ENCODE data around the gene RCBTB1.
"Not testable (repeated sequence)": the region's sequence is repeated elsewhere in the genome, so short reads cannot be mapped to it uniquely, and the experiment has no call there.

RCBTB1 gene

DNA sequence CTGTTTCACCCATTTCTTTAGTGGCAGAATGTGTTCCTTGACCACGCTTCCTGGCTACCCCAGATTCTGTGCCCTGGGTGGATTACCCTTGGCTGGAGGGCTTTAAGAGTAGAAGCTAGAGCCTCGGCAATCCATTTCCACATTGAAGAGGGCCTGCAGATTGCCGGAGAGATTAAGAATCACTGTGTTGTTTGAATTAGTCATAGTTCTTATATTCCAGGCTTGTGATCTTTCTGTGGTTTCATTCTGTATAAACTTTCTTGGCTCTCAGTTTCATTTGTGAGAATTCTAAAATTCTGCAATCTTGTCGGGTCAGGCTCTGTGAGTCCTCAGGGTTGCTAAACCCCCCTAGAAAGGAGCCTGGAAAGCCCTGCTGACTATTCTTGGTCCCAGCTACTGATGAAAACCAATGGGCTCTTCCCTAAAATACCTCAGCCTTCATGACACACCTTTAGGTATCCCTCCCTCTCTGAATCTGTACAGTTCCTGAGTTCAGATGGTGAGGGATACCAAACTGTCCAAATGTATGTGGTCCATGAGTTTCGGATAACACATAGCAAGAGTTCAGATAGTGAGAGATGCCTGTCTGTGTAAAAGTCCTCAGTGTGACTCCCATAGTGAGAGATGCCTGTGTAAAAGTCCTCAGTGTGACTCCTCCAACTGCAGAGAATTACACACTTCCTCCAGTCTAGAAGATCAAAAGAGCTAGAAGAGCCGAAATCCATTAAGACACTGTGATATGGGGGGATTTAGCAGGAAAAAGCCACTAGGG, 85.3 kb downstream of the RCBTB1 start:
- no peak for DNase-seq

DNA sequence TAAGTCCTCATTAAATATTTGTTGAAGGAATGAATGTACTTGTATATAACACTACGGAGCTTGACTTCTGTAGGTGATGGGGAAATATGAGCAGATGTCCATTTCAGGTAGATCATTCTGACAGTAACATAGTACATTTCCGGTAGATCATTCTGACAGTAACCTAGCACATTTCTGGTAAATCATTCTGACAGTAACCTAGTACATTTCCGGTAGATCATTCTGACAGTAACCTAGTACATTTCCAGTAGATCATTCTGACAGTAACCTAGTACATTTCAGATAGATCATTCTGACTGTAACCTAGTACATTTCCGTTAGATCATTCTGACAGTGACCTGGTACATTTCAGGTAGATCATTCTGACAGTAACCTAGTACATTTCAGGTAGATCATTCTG, 87.2 kb downstream of the RCBTB1 start:
- DNase-seq = no peak

DNA sequence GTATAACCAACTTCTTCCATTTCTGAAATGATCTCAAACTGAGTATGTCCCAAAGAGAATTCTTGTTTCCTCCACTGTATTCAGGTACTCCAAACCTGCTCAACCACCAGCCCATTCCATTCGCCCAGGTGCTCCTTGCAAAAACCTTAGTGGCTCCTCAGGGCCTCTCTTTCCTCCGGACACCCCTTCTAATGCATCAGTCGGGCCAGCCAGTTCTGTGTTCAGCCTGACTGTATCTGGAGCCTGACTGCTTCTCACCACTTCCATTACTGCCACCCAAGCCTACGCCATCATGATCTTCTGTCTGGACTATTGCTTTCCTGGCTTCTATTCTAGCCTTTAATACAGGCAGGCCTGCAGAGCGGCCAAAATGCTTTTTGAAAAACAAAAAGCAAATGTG, 88.1 kb downstream of the RCBTB1 start:
- DNase-seq = no peak

DNA sequence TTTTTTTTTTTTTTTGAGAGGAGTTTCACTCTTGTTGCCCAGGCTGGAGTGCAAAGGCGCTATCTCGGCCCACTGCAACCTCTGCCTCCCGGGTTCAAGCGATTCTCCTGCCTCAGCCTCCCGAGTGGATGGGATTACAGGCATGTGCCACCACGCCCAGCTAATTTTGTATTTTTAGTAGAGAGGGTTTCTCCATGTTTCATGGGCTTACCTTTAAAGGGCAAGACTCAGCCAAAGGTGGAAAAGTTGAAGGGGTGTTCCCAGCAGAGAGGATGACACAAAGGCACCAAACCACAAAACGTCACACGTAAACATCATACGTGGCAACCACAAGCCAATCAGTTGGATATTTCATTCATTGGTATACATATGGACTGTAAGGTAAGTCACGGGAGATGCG, 88.5 kb downstream of the RCBTB1 start:
- DNase-seq = not testable (repeated sequence)

DNA sequence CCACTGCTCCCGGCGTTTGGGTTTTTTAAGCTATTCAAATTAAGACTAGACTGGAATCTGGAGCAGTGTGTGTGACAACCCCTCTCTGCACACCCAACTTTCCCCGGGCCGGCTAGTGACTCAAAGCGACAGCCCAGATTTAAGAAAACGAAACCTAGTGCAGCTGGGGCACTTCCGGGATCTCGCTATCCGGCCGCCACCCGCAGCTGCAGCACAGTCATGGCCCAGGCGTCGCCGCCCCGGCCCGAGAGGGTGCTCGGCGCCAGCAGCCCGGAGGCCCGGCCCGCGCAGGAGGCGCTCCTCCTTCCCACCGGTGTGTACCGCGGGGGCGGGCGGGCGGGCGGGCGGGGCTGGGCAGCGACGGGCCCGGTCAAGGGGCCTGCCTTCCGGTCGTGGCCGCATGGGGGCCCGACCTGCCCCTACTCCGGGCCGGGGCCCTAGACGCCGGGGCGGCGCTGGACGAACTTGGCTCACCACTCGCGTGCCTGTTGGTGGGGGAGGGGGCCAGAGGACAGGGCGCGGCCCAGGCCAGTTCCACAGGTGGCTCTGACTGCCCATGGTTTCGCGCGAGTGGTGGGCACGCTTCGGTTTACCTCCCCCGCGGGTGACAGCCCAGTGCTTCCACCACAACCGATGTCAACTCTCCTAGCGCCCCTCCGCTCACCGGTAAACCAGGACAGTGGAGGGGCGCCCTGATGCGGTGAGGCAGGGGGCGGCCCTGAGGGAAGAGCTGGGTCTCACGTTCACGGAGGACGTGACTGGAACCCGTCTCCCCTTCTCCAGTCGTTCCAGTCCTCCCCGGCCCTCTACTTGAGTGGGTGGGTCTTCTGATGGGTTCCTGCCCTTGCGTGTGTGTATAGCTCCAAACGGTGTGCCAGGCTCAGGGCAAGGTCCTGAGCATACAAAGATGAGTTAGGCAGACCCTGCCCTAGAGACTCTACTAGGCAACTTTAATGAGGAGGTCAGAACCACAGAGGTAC, 89.3 kb downstream of the RCBTB1 start, which contains the start of gene PHF11:
TSS of gene PHF11 (plus strand) at position 171 of the 980 bp plus-strand sequence. CDS start at position 220, 49 bp downstream.
- peak; percentile 79 for DNase-seq

DNA sequence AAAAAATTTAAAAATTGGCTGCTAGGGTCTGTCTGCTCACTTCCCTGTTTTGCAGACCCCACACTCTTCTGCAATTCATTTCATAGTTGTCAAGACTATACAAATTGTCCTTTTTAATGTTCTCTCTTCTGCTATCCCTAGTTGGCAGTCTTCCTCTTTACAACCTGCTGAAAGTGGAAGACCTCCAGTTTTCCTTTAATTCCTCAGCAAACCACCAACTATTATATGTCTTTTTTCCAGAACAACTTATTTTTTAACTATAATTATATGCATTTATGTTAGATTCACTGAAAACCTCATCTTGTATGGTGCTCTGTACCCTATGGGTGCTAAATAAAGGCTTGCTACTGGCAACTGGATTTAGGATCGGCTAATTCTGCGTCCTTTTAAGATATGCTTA, 90.7 kb downstream of the RCBTB1 start:
- no peak for DNase-seq

DNA sequence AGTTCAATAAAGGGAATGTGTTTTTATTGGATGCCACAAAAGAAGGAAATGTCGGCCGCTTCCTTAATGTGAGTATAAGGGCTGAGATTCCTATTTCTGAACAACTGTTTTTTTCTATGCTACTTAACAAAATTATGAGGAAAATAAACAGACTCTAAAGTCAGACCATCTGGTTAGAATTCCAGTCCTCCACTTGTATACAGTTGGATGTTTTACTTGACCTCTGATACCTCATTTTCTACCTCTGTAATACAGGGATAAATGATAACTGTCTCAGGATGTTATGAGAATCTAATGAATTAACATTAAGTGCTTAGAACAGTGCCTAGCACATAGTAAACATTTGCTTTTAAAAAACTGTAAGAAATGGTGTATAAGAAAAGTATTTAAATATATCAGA, 96.8 kb downstream of the RCBTB1 start:
- DNase-seq = no peak
